ENCODE data around the gene NRARP. TPM values are rescaled to one million over a fixed set of nuclear protein-coding genes. Genes with fewer than 3 reads are reported as not detected.

The NRARP gene
- total RNA-seq, 3 donors from 2014 or later = 2.1 to 6.9 (median 3.5) TPM

DNA sequence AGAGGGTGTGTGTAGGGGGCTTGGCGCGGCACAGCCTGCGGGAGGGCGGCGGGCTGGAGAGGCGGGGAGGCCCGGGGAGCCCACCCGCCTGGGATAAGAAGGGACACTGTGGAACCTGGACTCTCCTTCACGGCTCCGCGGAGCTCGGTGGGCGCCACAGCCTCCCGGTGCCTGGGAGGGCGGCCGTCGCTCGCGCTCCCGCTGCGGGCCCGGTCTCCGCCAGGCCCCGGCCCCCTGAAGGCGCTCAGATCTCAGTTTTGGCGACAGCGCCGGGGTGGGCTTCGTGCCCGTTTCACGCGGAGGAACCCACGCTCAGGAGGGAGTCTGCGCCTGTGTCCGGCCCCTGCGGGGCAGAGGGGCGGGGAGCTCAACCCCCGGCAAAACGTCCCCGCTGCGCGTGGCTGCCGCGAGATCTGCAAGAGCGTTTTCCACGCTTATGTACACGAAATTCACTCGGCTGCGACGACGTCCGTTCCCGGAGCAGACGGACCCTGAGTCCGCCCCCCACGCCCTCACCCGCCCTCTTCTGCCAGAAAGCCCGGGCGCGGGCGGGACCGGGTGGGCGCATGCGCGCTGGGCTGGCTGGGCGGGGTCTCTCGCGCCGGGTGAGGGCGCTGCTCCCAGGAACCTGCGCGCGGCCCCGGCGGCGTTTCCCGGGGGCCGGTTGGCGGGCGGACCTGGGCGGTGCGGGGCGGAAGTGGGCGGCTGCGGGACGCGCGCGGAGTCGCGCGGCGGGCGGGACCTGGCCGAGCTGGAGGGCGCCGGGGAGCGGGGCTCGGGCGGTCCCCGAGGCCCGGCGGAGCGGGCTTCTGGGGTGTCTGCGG lies 47.2 kb downstream of the NRARP start, which contains the start of gene NELFB:
TSS of gene NELFB (plus strand) at position 704 of the 824 bp plus-strand sequence.
- TF ChIP-seq POLR2A (IDR thresholded peaks at IDR 0.05) = no peak
- peak; percentile 27 to 36 (median 32) for TF ChIP-seq POLR2AphosphoS5 (IDR thresholded peaks at IDR 0.05)
- intact Hi-C loops (cut with DNase I; ENCODE audit: low total_unique reads) = loop anchor here (10.0 kb wide), 1 partner anchor 1880 kb away; no protein-coding TSS in a partner anchor

DNA sequence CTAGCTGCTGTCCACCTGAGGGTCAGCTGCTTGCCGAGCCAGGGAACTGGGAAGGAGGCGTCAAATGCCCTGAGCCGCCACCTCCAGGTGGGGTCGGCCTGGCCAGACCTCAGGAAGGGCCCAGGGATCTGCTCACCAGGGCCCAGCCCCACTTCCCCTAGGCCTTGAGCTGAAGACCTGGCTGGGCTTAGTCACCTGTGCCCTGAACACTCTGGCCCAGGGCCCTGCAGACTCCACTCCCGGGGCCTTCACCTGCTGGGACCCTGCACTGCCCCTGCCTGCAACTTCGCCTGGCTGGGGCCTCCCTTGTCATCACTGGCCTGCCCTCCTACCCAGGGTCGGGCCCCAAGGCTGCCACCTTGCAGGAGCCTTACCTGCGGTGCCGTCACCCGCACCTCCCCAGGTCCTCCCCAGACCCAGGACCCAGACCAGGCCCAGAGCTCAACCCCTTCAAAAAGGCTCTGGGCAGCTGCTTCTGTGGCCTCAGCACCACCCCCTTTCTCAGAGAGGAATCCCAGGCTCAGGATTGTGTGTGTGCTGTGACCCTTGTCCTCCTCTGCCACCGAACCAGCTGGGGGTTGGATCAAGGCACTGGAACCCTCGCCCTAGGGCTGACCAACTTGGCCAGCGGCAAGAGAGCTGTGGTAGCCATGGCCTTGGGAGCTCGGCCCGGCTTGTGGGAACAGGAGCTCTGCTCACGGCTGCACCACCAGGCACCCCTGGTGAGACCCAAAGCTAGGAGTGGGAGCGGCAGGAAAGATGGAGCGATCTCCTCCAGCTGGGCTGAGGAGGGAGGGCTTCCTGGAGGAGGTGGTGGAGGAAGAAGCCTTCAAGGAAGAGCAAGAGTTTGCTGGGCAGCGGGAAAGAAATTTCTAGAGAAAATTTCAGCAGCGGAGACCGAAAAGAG lies 48.1 kb downstream of the NRARP start:
- intact Hi-C loops (cut with DNase I; ENCODE audit: low total_unique reads) = loop anchor here (10.0 kb wide), 1 partner anchor 1879 kb away; no protein-coding TSS in a partner anchor
- no peak for TF ChIP-seq POLR2AphosphoS5 (IDR thresholded peaks at IDR 0.05)
- TF ChIP-seq, protein P1, sequence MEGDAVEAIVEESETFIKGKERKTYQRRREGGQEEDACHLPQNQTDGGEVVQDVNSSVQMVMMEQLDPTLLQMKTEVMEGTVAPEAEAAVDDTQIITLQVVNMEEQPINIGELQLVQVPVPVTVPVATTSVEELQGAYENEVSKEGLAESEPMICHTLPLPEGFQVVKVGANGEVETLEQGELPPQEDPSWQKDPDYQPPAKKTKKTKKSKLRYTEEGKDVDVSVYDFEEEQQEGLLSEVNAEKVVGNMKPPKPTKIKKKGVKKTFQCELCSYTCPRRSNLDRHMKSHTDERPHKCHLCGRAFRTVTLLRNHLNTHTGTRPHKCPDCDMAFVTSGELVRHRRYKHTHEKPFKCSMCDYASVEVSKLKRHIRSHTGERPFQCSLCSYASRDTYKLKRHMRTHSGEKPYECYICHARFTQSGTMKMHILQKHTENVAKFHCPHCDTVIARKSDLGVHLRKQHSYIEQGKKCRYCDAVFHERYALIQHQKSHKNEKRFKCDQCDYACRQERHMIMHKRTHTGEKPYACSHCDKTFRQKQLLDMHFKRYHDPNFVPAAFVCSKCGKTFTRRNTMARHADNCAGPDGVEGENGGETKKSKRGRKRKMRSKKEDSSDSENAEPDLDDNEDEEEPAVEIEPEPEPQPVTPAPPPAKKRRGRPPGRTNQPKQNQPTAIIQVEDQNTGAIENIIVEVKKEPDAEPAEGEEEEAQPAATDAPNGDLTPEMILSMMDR (IDR thresholded peaks at IDR 0.05) = no peak
- no peak for TF ChIP-seq POLR2A (IDR thresholded peaks at IDR 0.05)
- Histone ChIP-seq H3K9me3 (no peaks in the 10 kb centered on the region), H3K27me3 (no peaks in the 10 kb centered on the region), H3K4me3 (peak overlapping the region; percentile 98 to 100 (median 99)), H3K4me1 (peaks cover 5 to 12% of the 10 kb centered on the region in 2 donors), H3K36me3 (no peaks in the 10 kb centered on the region), H3K27ac (no peak overlapping the region)
- no peak for DNase-seq (ENCODE audit: low spot score in 2 of 2)

More for the DNA sequence above, 47.2 kb downstream of the NRARP start, which contains the start of gene NELFB:
- H3K9me3 ChIP-seq = no peaks in the 10 kb centered on the region
- H3K4me1 ChIP-seq = peaks cover 5 to 12% of the 10 kb centered on the region in 2 donors
- no peaks in the 10 kb centered on the region for H3K36me3 ChIP-seq
- DNase-seq (ENCODE audit: low spot score in 2 of 2) = peak; percentile 83 to 92
- peak within 1 kb of the TSS; percentile 98 to 100 (median 99) for H3K4me3 ChIP-seq
- H3K27ac ChIP-seq = peak within 1 kb of the TSS; percentile 55 to 84
- no peaks in the 10 kb centered on the region for H3K27me3 ChIP-seq

DNA sequence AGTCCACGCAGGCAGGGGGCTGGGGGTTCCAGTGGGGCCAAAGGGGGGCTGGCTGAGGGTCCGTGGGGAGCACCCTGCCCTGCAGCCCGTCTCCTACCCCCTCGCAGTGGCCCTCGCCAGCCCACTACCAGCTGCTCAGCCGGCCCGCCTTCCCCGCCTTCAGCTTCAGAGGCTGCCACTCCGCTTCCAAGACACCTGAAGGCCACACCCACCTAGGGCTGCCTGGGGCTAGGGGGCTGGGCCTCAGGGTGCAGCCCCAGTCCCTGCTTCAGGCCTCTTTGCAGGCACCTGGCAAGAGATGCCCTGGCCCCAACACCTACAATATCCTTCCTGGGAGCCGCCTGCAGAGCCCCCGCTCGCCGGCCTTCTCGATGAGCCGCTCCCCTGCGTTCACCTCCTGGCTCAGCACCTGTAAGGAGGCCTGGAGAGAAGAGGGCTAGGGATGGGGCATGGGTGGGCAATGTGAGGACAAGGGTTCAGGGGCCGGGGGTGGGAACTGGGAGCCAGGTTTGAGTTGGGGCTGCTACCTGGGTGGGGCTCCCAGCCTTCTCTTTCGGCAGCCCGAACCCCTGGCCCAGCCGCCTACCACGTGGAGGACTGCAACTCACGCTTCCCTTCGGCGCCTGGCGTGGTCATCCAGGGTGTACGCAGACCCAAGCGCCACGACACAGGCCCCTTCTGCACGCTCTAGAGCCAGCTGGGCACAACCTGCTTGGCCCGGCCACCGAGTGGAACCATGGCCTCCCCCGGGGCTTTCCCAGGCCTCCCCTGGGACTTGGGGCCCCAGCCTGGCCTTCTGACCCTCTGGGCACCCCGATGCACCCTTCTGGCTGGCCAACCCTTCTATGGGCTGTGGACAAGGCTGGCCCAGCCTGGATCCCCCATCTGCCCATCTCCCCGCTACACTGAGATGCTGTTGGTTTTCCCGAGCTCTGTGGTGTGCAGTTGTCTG lies 49.2 kb downstream of the NRARP start:
- no peak overlapping the region for H3K27ac ChIP-seq
- no peaks in the 10 kb centered on the region for H3K9me3 ChIP-seq
- H3K4me3 ChIP-seq = no peak overlapping the region
- DNase-seq (ENCODE audit: low spot score in 2 of 2) = no peak
- no peaks in the 10 kb centered on the region for H3K27me3 ChIP-seq
- peaks cover 5 to 12% of the 10 kb centered on the region in 2 donors for H3K4me1 ChIP-seq
- TF ChIP-seq, protein P1 (IDR thresholded peaks at IDR 0.05) = no peak
- TF ChIP-seq POLR2AphosphoS5 (IDR thresholded peaks at IDR 0.05) = no peak
- no peak for TF ChIP-seq POLR2A (IDR thresholded peaks at IDR 0.05)
- intact Hi-C loops (cut with DNase I; ENCODE audit: low total_unique reads) = loop anchor here (10.0 kb wide), 1 partner anchor 1878 kb away; no protein-coding TSS in a partner anchor
- no peaks in the 10 kb centered on the region for H3K36me3 ChIP-seq

DNA sequence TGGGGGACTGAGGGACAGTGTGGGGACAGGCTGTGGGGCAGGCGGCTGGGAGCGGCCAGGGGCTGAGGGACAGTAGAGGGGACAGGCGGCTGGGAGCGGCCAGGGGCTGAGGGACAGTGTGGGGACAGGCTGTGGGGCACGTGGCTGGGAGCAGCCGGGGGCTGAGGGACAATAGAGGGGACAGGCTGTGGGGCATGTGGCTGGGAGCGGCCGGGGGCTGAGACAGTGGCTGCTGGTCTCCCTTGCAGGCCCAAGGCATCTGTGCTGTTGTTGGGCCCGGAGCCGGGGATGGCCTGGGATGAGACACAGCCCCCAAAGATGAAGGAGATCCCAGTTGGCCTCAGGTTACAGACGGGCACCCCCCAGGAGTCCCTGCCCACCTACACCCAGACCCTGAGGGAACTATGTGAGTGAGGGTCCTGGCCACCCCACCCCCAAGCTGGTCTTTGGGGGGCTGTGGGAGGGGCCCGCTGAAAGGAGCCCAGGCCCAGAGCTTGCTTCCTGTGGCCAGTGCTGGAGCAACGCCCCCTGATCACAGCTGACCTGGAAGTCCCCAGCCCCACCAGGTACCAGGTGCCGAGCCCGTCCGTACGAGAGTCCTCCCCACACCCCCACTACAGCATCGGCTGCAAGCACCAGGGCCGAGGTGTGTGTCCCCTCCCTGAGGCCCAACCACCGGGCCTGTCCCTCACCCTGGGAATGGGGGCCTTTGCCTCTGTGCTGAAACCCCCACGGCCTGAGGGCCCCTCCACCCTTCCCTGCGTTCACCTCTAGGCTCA lies 50.4 kb downstream of the NRARP start:
- no peaks in the 10 kb centered on the region for H3K9me3 ChIP-seq
- no peak overlapping the region for H3K27ac ChIP-seq
- no peak for DNase-seq (ENCODE audit: low spot score in 2 of 2)
- H3K4me1 ChIP-seq = peaks cover 5 to 12% of the 10 kb centered on the region in 2 donors
- no peaks in the 10 kb centered on the region for H3K27me3 ChIP-seq
- H3K36me3 ChIP-seq = no peaks in the 10 kb centered on the region
- TF ChIP-seq, protein P1 (IDR thresholded peaks at IDR 0.05) = no peak
- TF ChIP-seq POLR2AphosphoS5 (IDR thresholded peaks at IDR 0.05) = no peak
- TF ChIP-seq POLR2A (IDR thresholded peaks at IDR 0.05) = no peak
- H3K4me3 ChIP-seq = no peak overlapping the region
- intact Hi-C loops (cut with DNase I; ENCODE audit: low total_unique reads) = loop anchor here (10.0 kb wide), 1 partner anchor 1877 kb away; no protein-coding TSS in a partner anchor
